OCI-LY1 (cell line): ENCODE measurements around the gene IKZF1.
A peak's percentile ranks its signal among the peaks of the same experiment; 100 is the strongest.

Source experiments
- H2AFZ ChIP-seq: fragments of 200-600 bp; sonication (generic), shearing (Covaris generic); 2 replicates; pipeline ENCODE4 v1.6.0; 2014; ENCODE audit warnings: antibody characterized with exemption, mild to moderate bottlenecking, low read length
- H3F3A ChIP-seq: fragments of 200-600 bp; sonication (generic), shearing (Covaris generic); 2 replicates; pipeline ENCODE4 v1.6.0; 2014; ENCODE audit warnings: mild to moderate bottlenecking, antibody characterized with exemption, low read length, moderate library complexity; ENCODE audit not compliant: insufficient read depth
- H3K27ac ChIP-seq: fragments of 200-600 bp; sonication (generic); 2 replicates; pipeline ENCODE4 v1.5.1; 2014; ENCODE audit warnings: low read length, mixed run types, mild to moderate bottlenecking, low read depth; ENCODE audit not compliant: poor library complexity, severe bottlenecking
- H3K27me3 ChIP-seq: fragments of 200-600 bp; sonication (generic); 2 replicates; pipeline ENCODE4 v1.6.0; 2014; ENCODE audit warnings: antibody characterized with exemption, mild to moderate bottlenecking, low read length, moderate library complexity; ENCODE audit not compliant: insufficient read depth
- H3K36me3 ChIP-seq: fragments of 200-600 bp; sonication (generic); 2 replicates; pipeline ENCODE4 v1.6.1; 2014; ENCODE audit warnings: mild to moderate bottlenecking, antibody characterized with exemption, low read length, moderate library complexity, mixed read lengths; ENCODE audit not compliant: insufficient read depth
- H3K4me1 ChIP-seq: fragments of 200-600 bp; sonication (generic); 2 replicates; pipeline ENCODE4 v1.5.1; 2014; ENCODE audit warnings: mild to moderate bottlenecking, low read length, moderate library complexity; ENCODE audit not compliant: insufficient read depth, severe bottlenecking
- H3K4me2 ChIP-seq: fragments of 200-600 bp; sonication (generic), shearing (Covaris generic); 2 replicates; pipeline ENCODE4 v1.6.1; 2014; ENCODE audit warnings: low read length
- H3K4me3 ChIP-seq: fragments of 200-600 bp; sonication (generic); 2 replicates; pipeline ENCODE4 v1.5.1; 2014; ENCODE audit warnings: low read length, low read depth, mild to moderate bottlenecking, mixed read lengths; ENCODE audit not compliant: poor library complexity, severe bottlenecking
- H3K79me2 ChIP-seq: fragments of 200-600 bp; shearing (Covaris generic); 2 replicates; pipeline ENCODE4 v1.6.1; 2016; ENCODE audit warnings: mixed run types, low read length, mixed read lengths; ENCODE audit not compliant: insufficient read depth
- H3K9ac ChIP-seq: fragments of 200-600 bp; sonication (generic), shearing (Covaris generic); 2 replicates; pipeline ENCODE4 v1.6.1; 2014; ENCODE audit warnings: mild to moderate bottlenecking, low read length, mixed read lengths
- H3K9me2 ChIP-seq: fragments of 200-600 bp; sonication (generic), shearing (Covaris generic); 2 replicates; pipeline ENCODE4 v1.6.1; 2014; ENCODE audit warnings: low read depth, mild to moderate bottlenecking, low read length, mixed read lengths
- H3K9me3 ChIP-seq: fragments of 200-600 bp; shearing (Covaris generic); 2 replicates; pipeline ENCODE4 v1.6.1; 2014; ENCODE audit warnings: low read length, mixed read lengths
- H4K20me1 ChIP-seq: fragments of 200-600 bp; sonication (generic), shearing (Covaris generic); 2 replicates; pipeline ENCODE4 v1.6.0; 2016; ENCODE audit warnings: mild to moderate bottlenecking, low read length; ENCODE audit not compliant: insufficient read depth
- EZH2 ChIP-seq: fragments of 200-600 bp; sonication (generic), shearing (Covaris generic); IDR thresholded peaks from 2 replicates; pipeline ENCODE4 v1.8.0; 2017; ENCODE audit warnings: borderline replicate concordance, mixed run types, mild to moderate bottlenecking, antibody characterized with exemption, low read length, moderate library complexity, mixed read lengths
- TF ChIP-seq, protein P1 (sequence below): fragments of 200-600 bp; sonication (generic), shearing (Covaris generic); IDR thresholded peaks from 2 replicates; pipeline ENCODE4 v1.5.1; 2017; ENCODE audit warnings: mild to moderate bottlenecking, antibody characterized with exemption, low read length, moderate library complexity, mixed read lengths

IKZF1 gene

GRCh38 chr7:50262916-50263690 lies 41.4 kb upstream of the IKZF1 start:
- Histone ChIP-seq H3K9ac (no peak overlapping the region), H3K27me3 (no peaks in the 10 kb centered on the region), H3K9me2 (no peaks in the 10 kb centered on the region), H3K4me2 (no peak overlapping the region), H2AFZ (peak overlapping the region; percentile 63; the same call in 1 of the 2 replicates), H3K27ac (no peak overlapping the region), H4K20me1 (no peaks in the 10 kb centered on the region), H3K9me3 (no peaks in the 10 kb centered on the region), H3K36me3 (no peaks in the 10 kb centered on the region), H3K79me2 (no peaks in the 10 kb centered on the region), H3F3A (no peaks in the 10 kb centered on the region), H3K4me3 (no peak overlapping the region), H3K4me1 (peaks cover 51% of the 10 kb centered on the region)
- no peak for TF ChIP-seq EZH2
- TF ChIP-seq, protein P1, sequence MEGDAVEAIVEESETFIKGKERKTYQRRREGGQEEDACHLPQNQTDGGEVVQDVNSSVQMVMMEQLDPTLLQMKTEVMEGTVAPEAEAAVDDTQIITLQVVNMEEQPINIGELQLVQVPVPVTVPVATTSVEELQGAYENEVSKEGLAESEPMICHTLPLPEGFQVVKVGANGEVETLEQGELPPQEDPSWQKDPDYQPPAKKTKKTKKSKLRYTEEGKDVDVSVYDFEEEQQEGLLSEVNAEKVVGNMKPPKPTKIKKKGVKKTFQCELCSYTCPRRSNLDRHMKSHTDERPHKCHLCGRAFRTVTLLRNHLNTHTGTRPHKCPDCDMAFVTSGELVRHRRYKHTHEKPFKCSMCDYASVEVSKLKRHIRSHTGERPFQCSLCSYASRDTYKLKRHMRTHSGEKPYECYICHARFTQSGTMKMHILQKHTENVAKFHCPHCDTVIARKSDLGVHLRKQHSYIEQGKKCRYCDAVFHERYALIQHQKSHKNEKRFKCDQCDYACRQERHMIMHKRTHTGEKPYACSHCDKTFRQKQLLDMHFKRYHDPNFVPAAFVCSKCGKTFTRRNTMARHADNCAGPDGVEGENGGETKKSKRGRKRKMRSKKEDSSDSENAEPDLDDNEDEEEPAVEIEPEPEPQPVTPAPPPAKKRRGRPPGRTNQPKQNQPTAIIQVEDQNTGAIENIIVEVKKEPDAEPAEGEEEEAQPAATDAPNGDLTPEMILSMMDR = no peak

DNA sequence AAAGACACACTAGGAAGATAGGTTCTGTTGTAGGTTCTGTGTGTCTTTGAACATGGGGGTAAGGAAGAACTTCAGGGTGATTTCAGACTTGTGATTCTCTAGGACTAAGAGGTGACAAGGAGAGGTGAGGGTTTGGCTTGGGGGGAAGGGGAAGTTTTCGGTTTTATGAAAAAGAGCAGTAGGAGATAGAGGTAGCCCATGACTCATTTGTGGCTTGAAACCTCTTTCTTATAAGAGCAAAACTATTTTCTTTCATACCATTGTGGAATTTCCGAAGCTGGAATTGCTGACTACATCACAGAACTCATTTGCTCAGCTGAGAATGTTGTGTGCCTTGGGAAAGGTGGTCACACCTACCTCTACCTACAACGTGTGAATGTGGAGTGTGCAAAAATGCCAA lies 39.6 kb upstream of the IKZF1 start:
- Histone ChIP-seq H2AFZ (no peak overlapping the region), H3K79me2 (no peaks in the 10 kb centered on the region), H3K27ac (no peak overlapping the region), H3K9me2 (no peaks in the 10 kb centered on the region), H3K4me1 (peaks cover 65% of the 10 kb centered on the region), H3K27me3 (no peaks in the 10 kb centered on the region), H3K4me2 (no peak overlapping the region), H3F3A (no peaks in the 10 kb centered on the region), H3K4me3 (no peak overlapping the region), H3K9me3 (no peaks in the 10 kb centered on the region), H3K9ac (no peak overlapping the region), H4K20me1 (no peaks in the 10 kb centered on the region), H3K36me3 (no peaks in the 10 kb centered on the region)
- no peak for TF ChIP-seq EZH2
- TF ChIP-seq, protein P1 = no peak

DNA sequence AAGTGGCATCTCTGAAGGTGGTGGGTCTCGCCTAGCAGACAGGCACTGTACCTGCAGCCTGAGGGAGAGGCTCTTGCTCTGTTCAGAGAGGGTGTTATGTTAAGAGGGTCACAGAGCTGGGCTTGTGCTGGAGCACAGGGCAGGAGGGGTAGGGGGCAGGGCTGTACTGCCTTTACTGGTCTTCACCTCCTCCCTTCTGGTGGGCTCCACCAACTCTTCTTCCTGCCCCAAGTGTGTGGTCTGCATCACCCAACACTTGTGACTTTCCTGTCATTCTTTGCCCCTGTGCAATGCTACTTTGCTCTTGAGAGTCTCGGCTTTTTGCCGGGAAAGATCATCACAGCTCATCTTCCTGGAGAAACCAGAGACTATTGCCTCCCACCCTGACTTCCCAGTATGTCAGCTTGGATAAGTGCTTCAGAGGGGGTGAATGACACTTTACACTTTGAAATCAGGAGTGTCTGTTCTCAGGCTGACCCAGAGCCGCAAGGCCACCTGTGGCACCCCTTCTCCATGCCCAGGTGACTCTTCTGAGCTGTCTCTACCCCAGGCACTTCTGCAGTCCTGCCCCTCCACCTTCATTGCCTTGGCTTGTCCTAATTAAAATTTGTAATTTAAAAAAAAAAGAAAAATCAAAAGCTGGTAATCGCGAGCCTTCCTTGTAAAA lies 38.4 kb upstream of the IKZF1 start:
- TF ChIP-seq, protein P1 = no peak
- no peak for TF ChIP-seq EZH2
- peak overlapping the region; percentile 63 for H3K4me2 ChIP-seq

More for the DNA sequence above, 38.4 kb upstream of the IKZF1 start:
- Histone ChIP-seq H3K27me3 (no peaks in the 10 kb centered on the region), H3K27ac (peak overlapping the region; percentile 84), H3K4me3 (no peak overlapping the region), H3K9ac (peak overlapping the region; percentile 48), H3K4me1 (peaks cover 71% of the 10 kb centered on the region), H3K79me2 (no peaks in the 10 kb centered on the region), H3F3A (no peaks in the 10 kb centered on the region), H3K9me2 (no peaks in the 10 kb centered on the region), H4K20me1 (no peaks in the 10 kb centered on the region), H2AFZ (no peak overlapping the region), H3K36me3 (no peaks in the 10 kb centered on the region; the same call in 1 of the 2 replicates), H3K9me3 (peaks cover 5% of the 10 kb centered on the region; the same call in 1 of the 2 replicates)
